ENCODE data around the gene ITGBL1. TPM values are rescaled to one million over a fixed set of nuclear protein-coding genes. Genes with fewer than 3 reads are reported as not detected.
A peak's percentile ranks its signal among the peaks of the same experiment; 100 is the strongest.

ITGBL1 gene
- total RNA-seq, 2 donors from 2014 or later = not detected

DNA sequence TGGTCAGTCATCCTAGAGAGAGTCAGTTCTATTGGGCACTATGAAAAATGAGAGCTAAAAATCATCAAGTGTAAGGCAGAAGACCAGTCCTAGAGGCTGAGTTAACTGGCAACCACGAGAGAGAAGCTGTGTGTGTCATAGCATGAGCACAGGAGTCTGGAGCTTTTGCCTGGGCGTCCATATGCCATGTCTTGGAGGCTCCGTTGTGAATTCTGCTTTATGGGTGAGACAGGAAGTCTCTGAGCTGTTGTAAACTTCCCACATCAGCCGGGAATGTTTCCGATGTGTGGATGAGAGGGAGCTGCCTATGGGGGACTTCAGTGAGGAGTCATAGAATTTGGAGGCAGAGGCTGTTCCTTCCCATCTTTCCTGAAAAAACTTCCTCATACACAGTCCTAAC is 120.0 kb downstream of the ITGBL1 start:
- Histone ChIP-seq H3K36me3 (ENCODE audit: control insufficient read depth, insufficient read depth, low read length) (no peaks in the 10 kb centered on the region), H3K4me1 (ENCODE audit: control insufficient read depth, insufficient read depth, low read length) (no peaks in the 10 kb centered on the region), H3K27ac (ENCODE audit: low read depth, low read length) (no peak overlapping the region), H3K9me3 (ENCODE audit: control insufficient read depth, low read length) (no peaks in the 10 kb centered on the region), H3K4me3 (ENCODE audit: low read length) (no peak overlapping the region), H3K9ac (ENCODE audit: extremely low read depth, low read length, poor library complexity, severe bottlenecking) (no peak overlapping the region), H3K27me3 (ENCODE audit: control insufficient read depth, insufficient read depth, low read length, poor library complexity, severe bottlenecking) (no peaks in the 10 kb centered on the region)
- H3K4me3 Mint-ChIP-seq = no peak overlapping the region
- H3K27me3 Mint-ChIP-seq (ENCODE audit: insufficient read depth) = no peaks in the 10 kb centered on the region
- H3K27ac Mint-ChIP-seq = peak overlapping the region; percentile 4
- no peak for DNase-seq
- H3K36me3 Mint-ChIP-seq (ENCODE audit: low read depth) = no peaks in the 10 kb centered on the region
- H3K4me1 Mint-ChIP-seq = peaks cover 6% of the 10 kb centered on the region
- WGBS, 2 experiments (ENCODE audit: insufficient coverage in 1 of 2, insufficient read length in 1 of 2) = 85 to 90% methylated on average over 2 to 5 of the region's 5 CpGs
- TF ChIP-seq, protein P1, sequence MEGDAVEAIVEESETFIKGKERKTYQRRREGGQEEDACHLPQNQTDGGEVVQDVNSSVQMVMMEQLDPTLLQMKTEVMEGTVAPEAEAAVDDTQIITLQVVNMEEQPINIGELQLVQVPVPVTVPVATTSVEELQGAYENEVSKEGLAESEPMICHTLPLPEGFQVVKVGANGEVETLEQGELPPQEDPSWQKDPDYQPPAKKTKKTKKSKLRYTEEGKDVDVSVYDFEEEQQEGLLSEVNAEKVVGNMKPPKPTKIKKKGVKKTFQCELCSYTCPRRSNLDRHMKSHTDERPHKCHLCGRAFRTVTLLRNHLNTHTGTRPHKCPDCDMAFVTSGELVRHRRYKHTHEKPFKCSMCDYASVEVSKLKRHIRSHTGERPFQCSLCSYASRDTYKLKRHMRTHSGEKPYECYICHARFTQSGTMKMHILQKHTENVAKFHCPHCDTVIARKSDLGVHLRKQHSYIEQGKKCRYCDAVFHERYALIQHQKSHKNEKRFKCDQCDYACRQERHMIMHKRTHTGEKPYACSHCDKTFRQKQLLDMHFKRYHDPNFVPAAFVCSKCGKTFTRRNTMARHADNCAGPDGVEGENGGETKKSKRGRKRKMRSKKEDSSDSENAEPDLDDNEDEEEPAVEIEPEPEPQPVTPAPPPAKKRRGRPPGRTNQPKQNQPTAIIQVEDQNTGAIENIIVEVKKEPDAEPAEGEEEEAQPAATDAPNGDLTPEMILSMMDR (conservative IDR thresholded peaks at IDR 0.05) = no peak
- no peaks in the 10 kb centered on the region for H3K9me3 Mint-ChIP-seq

DNA sequence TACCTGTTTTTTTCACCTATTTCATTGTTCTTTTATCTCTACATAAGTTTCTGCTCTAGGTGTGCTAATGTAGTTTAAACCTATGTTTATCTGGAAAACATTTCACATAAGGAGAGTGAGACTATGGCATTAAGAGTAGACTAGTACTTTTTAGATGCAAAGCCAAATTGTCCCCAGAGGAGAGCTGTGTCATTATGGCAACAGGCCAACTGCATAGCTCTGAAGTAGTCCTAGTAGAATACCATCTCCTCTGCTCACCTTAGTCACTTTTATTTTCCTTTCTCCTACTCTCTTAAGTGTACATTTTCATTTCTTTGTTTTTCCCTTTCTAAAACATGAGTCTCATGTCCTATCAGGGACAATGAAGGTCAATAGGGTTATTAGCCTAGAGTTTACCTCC is 123.1 kb downstream of the ITGBL1 start:
- Mint-ChIP-seq H3K36me3 (ENCODE audit: low read depth) (no peaks in the 10 kb centered on the region), H3K4me1 (peaks cover 14% of the 10 kb centered on the region), H3K4me3 (no peak overlapping the region), H3K27ac (no peak overlapping the region), H3K9me3 (no peaks in the 10 kb centered on the region), H3K27me3 (ENCODE audit: insufficient read depth) (no peaks in the 10 kb centered on the region)
- no peaks in the 10 kb centered on the region for H3K27me3 ChIP-seq (ENCODE audit: control insufficient read depth, insufficient read depth, low read length, poor library complexity, severe bottlenecking)
- H3K4me1 ChIP-seq (ENCODE audit: control insufficient read depth, insufficient read depth, low read length) = peaks cover 3% of the 10 kb centered on the region
- no peak overlapping the region for H3K9ac ChIP-seq (ENCODE audit: extremely low read depth, low read length, poor library complexity, severe bottlenecking)
- H3K27ac ChIP-seq (ENCODE audit: low read depth, low read length) = no peak overlapping the region
- no peak for DNase-seq
- TF ChIP-seq, protein P1 (conservative IDR thresholded peaks at IDR 0.05) = no peak
- H3K9me3 ChIP-seq (ENCODE audit: control insufficient read depth, low read length) = no peaks in the 10 kb centered on the region
- H3K4me3 ChIP-seq (ENCODE audit: low read length) = no peak overlapping the region
- H3K36me3 ChIP-seq (ENCODE audit: control insufficient read depth, insufficient read depth, low read length) = no peaks in the 10 kb centered on the region

DNA sequence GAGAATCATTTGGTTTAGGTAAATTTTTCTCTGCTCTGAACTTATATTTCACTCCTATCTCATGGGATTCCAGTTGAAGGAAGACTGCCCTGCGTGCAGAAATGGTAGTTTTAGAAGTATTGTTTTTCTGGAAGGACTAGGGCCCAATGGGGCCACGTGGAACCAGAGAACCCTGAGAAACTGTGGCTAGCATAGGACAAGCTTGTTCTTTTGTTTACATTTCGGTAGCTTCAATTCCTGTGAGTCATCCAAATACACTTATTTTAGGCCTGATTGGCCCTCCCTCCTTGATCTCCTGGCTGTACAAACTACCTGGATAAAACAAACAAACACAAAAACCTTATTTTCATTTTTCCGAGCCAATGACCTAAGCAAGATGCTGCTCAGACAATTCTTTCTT is 124.0 kb downstream of the ITGBL1 start:
- TF ChIP-seq, protein P1 (conservative IDR thresholded peaks at IDR 0.05) = no peak
- no peak for DNase-seq
- Mint-ChIP-seq H3K4me1 (peaks cover 14% of the 10 kb centered on the region), H3K36me3 (ENCODE audit: low read depth) (no peaks in the 10 kb centered on the region), H3K9me3 (no peaks in the 10 kb centered on the region), H3K27me3 (ENCODE audit: insufficient read depth) (no peaks in the 10 kb centered on the region), H3K27ac (no peak overlapping the region), H3K4me3 (no peak overlapping the region)
- peaks cover 3% of the 10 kb centered on the region for H3K4me1 ChIP-seq (ENCODE audit: control insufficient read depth, insufficient read depth, low read length)
- 81 to 100% methylated on average over 1 to 4 of the region's 4 CpGs for WGBS, 2 experiments (ENCODE audit: insufficient coverage in 1 of 2, insufficient read length in 1 of 2)
- H3K9ac ChIP-seq (ENCODE audit: extremely low read depth, low read length, poor library complexity, severe bottlenecking) = no peak overlapping the region
- H3K27ac ChIP-seq (ENCODE audit: low read depth, low read length) = no peak overlapping the region
- H3K4me3 ChIP-seq (ENCODE audit: low read length) = no peak overlapping the region
- H3K27me3 ChIP-seq (ENCODE audit: control insufficient read depth, insufficient read depth, low read length, poor library complexity, severe bottlenecking) = no peaks in the 10 kb centered on the region
- no peaks in the 10 kb centered on the region for H3K9me3 ChIP-seq (ENCODE audit: control insufficient read depth, low read length)
- no peaks in the 10 kb centered on the region for H3K36me3 ChIP-seq (ENCODE audit: control insufficient read depth, insufficient read depth, low read length)

All from endodermal cell (in vitro differentiated cells).